GM12872 (cell line): ENCODE results near the gene KIF26B.

Experiments
- CTCF ChIP-seq: IDR thresholded peaks from 3 replicates; pipeline ENCODE4 v1.5.1; 2011; ENCODE audit warnings: low read depth, mild to moderate bottlenecking, low read length, moderate library complexity; ENCODE audit not compliant: insufficient read depth

Gene KIF26B

DNA sequence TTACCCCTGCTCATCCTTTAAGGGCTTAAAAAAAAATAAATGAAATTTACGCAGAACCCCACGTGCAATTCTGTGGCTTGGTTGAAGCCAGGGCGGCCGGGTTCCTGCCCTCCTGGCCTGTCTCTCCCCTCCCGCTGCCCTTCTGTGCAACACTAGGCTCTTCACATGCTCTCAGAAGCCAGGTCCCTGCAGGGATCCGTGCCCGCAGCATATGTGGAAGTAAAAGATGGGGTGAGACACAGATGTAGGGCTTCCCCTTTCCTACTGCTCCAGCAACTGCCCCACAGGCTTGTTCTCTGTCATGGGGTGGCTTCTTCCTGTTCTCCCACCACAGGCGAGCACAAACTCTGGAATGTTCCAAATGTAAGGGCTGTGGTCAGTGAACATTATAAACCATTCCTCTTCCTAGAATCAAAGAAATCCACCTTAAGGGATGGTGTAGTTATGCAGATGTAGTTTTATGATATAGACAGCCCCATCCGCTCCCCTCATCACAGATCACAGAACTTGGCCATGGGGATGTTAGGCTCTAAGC lies 535.4 kb downstream of the KIF26B start:
- no peak for TF ChIP-seq CTCF

DNA sequence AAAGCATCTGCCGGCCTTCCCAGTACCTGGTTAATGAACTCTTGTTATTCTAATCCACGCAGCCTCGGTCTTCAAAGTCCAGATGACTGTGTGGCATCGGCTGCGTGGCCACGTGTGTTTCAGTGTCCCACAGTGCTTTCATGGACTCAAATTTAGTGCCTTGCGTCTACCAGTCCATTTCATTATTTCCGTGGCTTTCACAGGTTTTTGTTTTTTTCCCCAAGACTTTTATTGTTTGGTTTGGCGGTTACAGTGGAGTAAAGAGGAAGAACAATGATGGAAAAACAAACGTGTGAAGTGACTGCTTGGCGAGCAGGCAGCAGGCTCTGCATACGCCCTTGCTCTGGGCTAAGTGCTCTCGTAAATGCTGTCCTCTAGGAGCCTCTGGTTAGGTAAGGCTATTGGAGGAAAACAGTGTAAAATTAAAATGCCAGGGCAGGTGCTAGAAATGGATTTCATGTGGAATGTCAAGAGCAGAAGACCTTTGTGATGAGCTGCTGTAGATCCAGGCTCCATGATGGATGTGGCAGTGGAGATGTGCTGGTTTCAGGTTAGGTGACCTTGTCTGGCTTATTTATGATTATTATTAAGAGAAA lies 536.3 kb downstream of the KIF26B start:
- no peak for TF ChIP-seq CTCF

DNA sequence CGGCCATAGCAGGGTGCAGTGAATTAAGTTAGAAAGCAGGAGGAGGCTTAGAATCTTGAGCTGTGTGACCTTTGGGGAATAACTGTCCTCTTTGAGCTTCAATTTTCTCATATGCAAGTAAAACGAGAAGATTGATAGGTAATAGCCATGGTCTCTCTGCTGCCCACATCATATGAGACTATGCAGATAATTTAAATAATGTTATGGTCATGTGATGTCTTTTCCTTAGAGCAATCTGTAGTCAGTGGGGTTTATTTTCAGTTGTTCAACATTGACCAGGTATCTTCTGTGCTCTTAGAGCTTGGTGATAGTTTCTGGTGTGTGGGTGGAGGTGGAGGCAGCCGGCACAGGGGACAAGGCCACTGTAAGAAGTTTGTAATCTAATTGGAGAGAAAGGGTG lies 537.1 kb downstream of the KIF26B start:
- TF ChIP-seq CTCF: no peak

DNA sequence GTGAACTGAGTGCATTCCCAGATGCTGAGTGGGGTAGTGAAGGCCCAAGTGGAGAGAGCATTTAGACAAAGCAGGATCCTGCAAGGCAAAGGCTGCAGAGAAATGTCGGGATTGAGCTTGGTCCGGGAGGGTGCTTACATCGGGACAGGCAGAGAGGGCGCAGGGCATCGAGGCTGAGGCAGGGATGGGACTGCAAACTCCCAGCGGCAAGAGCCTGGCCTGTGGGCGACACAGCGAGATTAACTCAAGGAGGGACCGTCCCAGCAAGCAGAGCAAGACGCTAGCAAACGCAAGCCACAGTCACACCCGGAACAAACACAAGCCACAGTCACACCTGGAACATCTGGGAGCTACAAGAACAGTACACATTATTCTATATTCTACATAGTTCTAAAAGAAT lies 537.5 kb downstream of the KIF26B start:
- TF ChIP-seq CTCF: no peak

DNA sequence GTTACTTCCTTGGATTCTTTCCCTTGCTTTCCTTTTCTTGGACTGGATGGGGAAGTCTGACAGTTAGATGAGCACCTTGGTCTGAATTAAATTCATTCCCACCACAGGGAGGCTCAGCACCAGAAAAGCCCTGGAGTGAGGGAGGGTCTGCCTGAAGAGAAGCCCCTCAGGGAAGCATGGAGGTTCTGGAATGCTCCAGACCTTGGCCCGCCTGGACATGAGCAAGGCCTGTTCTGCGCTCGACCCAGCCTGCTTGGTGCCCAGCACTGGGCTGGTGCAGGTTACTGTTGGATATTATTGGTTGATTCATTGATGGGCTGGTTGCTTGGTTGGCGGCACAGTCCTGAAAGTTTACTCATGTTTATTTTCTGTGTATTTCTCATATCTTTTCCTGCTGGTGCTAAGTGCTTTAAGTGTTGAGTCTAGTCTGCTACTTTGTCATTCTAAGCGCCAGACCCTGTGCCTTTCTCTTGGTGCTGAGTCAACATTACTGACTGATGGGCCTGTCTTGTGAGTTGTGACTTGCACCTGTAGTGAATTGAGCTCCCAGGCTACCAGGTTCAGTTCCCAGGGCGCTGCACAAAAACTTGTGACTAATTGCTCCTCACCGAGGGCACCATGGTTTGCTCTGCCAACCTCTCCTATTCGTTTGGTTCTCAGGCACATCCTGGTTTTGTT lies 538.5 kb downstream of the KIF26B start:
- no peak for TF ChIP-seq CTCF

- TF ChIP-seq CTCF: no peak
Measured at GRCh38 chr1:245693941-245694752, 539.4 kb downstream of the KIF26B start.

DNA sequence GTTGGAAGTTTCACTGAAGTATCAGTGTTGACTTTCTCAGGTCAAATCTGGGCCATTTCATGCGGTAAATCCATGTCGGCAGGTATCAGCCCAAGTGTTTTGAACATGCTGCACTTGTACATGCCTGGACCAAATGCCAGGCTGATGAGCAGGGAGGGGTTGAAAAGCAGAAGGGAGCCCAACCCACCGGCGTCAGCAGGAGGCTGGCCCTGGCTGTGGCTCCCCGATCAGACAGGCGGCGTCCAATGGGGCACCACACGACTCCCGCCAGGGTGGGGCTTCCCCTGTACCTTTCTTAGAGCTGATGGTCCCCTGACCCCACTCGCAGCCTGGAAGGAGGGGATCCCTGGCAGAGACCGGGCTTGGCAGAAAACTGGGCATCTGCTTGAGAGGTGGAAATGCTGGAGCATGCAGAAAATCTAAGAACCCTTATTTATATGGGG lies 540.0 kb downstream of the KIF26B start:
- TF ChIP-seq CTCF: no peak
